ENCODE data around the gene RHCE. TPM values are rescaled to one million over a fixed set of nuclear protein-coding genes. Genes with fewer than 3 reads are reported as not detected.
"Not testable (repeated sequence)": the region's sequence is repeated elsewhere in the genome, so short reads cannot be mapped to it uniquely, and the experiment has no call there.

The RHCE gene
- total and polyA plus RNA-seq, 5 donors from 2014 or later: 0.16 to 0.45 (median 0.31) TPM; not detected in 1

DNA sequence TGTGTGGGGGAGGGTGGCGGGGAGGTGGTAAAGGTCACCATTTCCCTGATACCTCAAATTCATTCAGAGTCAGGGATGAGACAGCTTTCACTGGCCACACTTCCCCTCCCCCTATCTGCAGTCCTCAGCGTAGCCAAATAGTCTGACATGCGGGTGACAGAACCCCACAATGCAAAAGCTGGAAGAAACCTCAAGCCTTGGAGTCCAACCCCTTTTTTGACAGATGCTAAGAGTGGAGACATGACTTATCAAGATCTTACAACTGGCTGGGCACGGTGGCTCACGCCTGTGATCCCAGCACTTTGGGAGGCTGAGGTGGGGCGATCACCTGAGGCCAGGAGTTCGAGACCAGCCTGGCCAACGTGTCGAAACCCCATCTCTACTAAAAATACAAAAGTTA lies 98.5 kb downstream of the RHCE start:
- H3K27ac Mint-ChIP-seq, H3K9me3 Mint-ChIP-seq, H3K36me3 Mint-ChIP-seq: not testable (repeated sequence)

GRCh38 chr1:25320314-25320938 lies 100.2 kb downstream of the RHCE start:
- not testable (repeated sequence) for H3K36me3 ChIP-seq (ENCODE audit: control insufficient read depth, insufficient read depth, low read length); ATAC-seq (ENCODE audit: low read depth in 2 of 2); H3K4me3 Mint-ChIP-seq; H3K36me3 Mint-ChIP-seq; H3K9me3 ChIP-seq (ENCODE audit: control insufficient read depth in 2 of 2, low read length in 2 of 2); H3K27ac ChIP-seq (ENCODE audit: insufficient read depth, low read length, poor library complexity, severe bottlenecking); H3K4me1 ChIP-seq (ENCODE audit: control insufficient read depth, insufficient read depth, low read length, poor library complexity, severe bottlenecking); H3K27ac Mint-ChIP-seq; H3K4me1 Mint-ChIP-seq; H3K27me3 Mint-ChIP-seq; H3K27me3 ChIP-seq (ENCODE audit: control insufficient read depth, insufficient read depth, low read length); DNase-seq; H3K9me3 Mint-ChIP-seq; H3K4me3 ChIP-seq (ENCODE audit: low read depth, low read length)

More for the DNA sequence above, 98.5 kb downstream of the RHCE start:
- not testable (repeated sequence) for H3K27ac ChIP-seq (ENCODE audit: insufficient read depth, low read length, poor library complexity, severe bottlenecking); DNase-seq; H3K4me3 ChIP-seq (ENCODE audit: low read depth, low read length); H3K36me3 ChIP-seq (ENCODE audit: control insufficient read depth, insufficient read depth, low read length); H3K9me3 ChIP-seq (ENCODE audit: control insufficient read depth in 2 of 2, low read length in 2 of 2); H3K4me3 Mint-ChIP-seq; H3K4me1 Mint-ChIP-seq; ATAC-seq (ENCODE audit: low read depth in 2 of 2); H3K27me3 ChIP-seq (ENCODE audit: control insufficient read depth, insufficient read depth, low read length); H3K27me3 Mint-ChIP-seq; H3K4me1 ChIP-seq (ENCODE audit: control insufficient read depth, insufficient read depth, low read length, poor library complexity, severe bottlenecking)

DNA sequence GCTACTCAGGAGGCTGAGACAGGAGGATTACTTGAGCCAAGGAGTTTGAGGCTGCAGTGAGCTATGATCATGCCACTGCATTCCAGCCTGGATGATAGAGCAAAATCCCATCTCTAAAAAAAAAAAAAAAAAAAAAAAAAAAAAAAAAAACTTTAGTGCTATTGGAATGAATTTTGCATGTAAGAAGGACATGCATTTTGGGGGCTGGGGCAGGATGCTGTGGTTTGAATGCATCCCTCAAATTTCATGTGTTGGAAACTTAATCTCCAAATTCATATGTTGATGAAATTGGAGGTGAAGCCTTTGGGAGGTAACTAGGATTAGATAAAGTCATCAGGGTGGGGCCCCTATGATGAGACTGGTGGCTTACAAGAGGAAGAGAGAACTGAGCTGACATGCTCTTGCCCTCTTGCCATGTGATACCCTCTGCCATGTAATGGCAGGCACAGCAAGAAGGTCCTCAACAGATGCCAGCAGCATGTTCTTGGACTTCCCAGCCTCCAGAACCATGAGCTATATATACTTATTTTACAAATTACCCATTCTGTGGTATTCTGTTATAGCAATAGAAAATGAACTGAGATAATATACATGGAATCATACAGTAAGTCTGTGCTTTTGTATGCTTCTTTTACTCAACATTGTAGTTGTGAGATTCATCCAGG lies 107.7 kb downstream of the RHCE start:
- H3K36me3 ChIP-seq (ENCODE audit: control insufficient read depth, insufficient read depth, low read length); H3K27ac Mint-ChIP-seq; H3K27me3 Mint-ChIP-seq; H3K9me3 ChIP-seq (ENCODE audit: control insufficient read depth in 2 of 2, low read length in 2 of 2); H3K4me3 ChIP-seq (ENCODE audit: low read depth, low read length); H3K27ac ChIP-seq (ENCODE audit: insufficient read depth, low read length, poor library complexity, severe bottlenecking); ATAC-seq (ENCODE audit: low read depth in 2 of 2); H3K4me1 ChIP-seq (ENCODE audit: control insufficient read depth, insufficient read depth, low read length, poor library complexity, severe bottlenecking); H3K9me3 Mint-ChIP-seq; H3K27me3 ChIP-seq (ENCODE audit: control insufficient read depth, insufficient read depth, low read length); H3K4me3 Mint-ChIP-seq: not testable (repeated sequence)
- Mint-ChIP-seq H3K4me1 (peaks cover 0 to 11% (median 6%) of the 10 kb centered on the region in 4 donors), H3K36me3 (peaks cover 12% of the 10 kb centered on the region)
- DNase-seq: peak in 1 of 3 donors; percentile 11

Other genes starting within 250 kb of the RHCE start
- 65.6 TPM for gene SYF2, start 188.3 kb downstream of the RHCE start, total RNA-seq
- gene SYF2, start 188.3 kb downstream of the RHCE start, polyA plus RNA-seq: 10 to 100 TPM; 76.3 to 97.1 (median 85.8) TPM
- gene RSRP1, start 173.4 kb downstream of the RHCE start, total RNA-seq: 571 TPM
- gene RSRP1, start 173.4 kb downstream of the RHCE start, polyA plus RNA-seq: 10 to 100 TPM; 50.9 to 72.3 (median 60.2) TPM
- 0.20 TPM for gene RHD, start 148.3 kb downstream of the RHCE start, total RNA-seq
- under 1 TPM; 0.10 to 0.48 (median 0.36) TPM for gene RHD, start 148.3 kb downstream of the RHCE start, polyA plus RNA-seq
- 127 TPM for gene TMEM50A, start 82.5 kb downstream of the RHCE start, total RNA-seq
- 100 to 1,000 TPM; 201 to 326 (median 266) TPM for gene TMEM50A, start 82.5 kb downstream of the RHCE start, polyA plus RNA-seq
- 20.3 TPM for gene MACO1, start 10.1 kb upstream of the RHCE start, total RNA-seq
- 1 to 10 TPM; 5.0 to 6.4 (median 5.6) TPM for gene MACO1, start 10.1 kb upstream of the RHCE start, polyA plus RNA-seq
- gene LDLRAP1, start 122.8 kb upstream of the RHCE start, total RNA-seq: 98.7 TPM
- gene LDLRAP1, start 122.8 kb upstream of the RHCE start, polyA plus RNA-seq: 100 to 1,000 TPM; 170 to 326 (median 258) TPM
- gene MAN1C1, start 196.0 kb upstream of the RHCE start, total RNA-seq: 15.1 TPM
- gene MAN1C1, start 196.0 kb upstream of the RHCE start, polyA plus RNA-seq: 1 to 10 TPM; 3.1 to 3.5 (median 3.3) TPM

All from CD4-positive, CD25-positive, alpha-beta regulatory T cell (primary cell).